Endodermal cell (in vitro differentiated cells): ENCODE measurements around the gene HOXD11. TPM values are rescaled to one million over a fixed set of nuclear protein-coding genes. Genes with fewer than 3 reads are reported as not detected.

Experiments used
- DNase-seq: peaks from one replicate; pipeline ENCODE4 v3.0.0-alpha.2; 2017
- H3K27ac ChIP-seq: 2 replicates; pipeline ENCODE4 v1.5.1; 2013; ENCODE audit warnings: mild to moderate bottlenecking, low read depth, low read length, moderate library complexity
- H3K27me3 ChIP-seq: 2 replicates; pipeline ENCODE4 v1.6.1; 2013; ENCODE audit warnings: mild to moderate bottlenecking, low read length, moderate library complexity; ENCODE audit not compliant: insufficient read depth, control insufficient read depth, poor library complexity, severe bottlenecking
- H3K36me3 ChIP-seq: 2 replicates; pipeline ENCODE4 v1.7.0; 2013; ENCODE audit warnings: mild to moderate bottlenecking, low read length, moderate library complexity; ENCODE audit not compliant: control insufficient read depth, insufficient read depth
- H3K4me1 ChIP-seq: one replicate; pipeline ENCODE4 v1.7.0; 2013; ENCODE audit warnings: low read length; ENCODE audit not compliant: control insufficient read depth, insufficient read depth
- H3K4me3 ChIP-seq: 2 replicates; pipeline ENCODE4 v1.5.1; 2013; ENCODE audit warnings: mild to moderate bottlenecking, low read length, moderate library complexity
- H3K9ac ChIP-seq: 2 replicates; pipeline ENCODE4 v1.6.1; 2013; ENCODE audit warnings: mild to moderate bottlenecking, low read length, moderate library complexity; ENCODE audit not compliant: poor library complexity, severe bottlenecking; ENCODE audit errors: extremely low read depth
- H3K9me3 ChIP-seq: 2 replicates; pipeline ENCODE4 v1.6.1; 2013; ENCODE audit warnings: mild to moderate bottlenecking, low read length, moderate library complexity; ENCODE audit not compliant: control insufficient read depth
- H3K27ac Mint-ChIP-seq: 2 replicates; pipeline ENCODE4 v1.8.0; 2020; ENCODE audit warnings: mixed read lengths
- H3K27me3 Mint-ChIP-seq: 2 replicates; pipeline ENCODE4 v1.8.0; 2021; ENCODE audit warnings: mild to moderate bottlenecking, mixed read lengths; ENCODE audit not compliant: insufficient read depth
- H3K36me3 Mint-ChIP-seq: 2 replicates; pipeline ENCODE4 v1.8.0; 2020; ENCODE audit warnings: low read depth, mixed read lengths
- H3K4me1 Mint-ChIP-seq: 2 replicates; pipeline ENCODE4 v1.8.0; 2020; ENCODE audit warnings: mixed read lengths
- H3K4me3 Mint-ChIP-seq: 2 replicates; pipeline ENCODE4 v1.8.0; 2020; ENCODE audit warnings: mild to moderate bottlenecking, moderate library complexity, mixed read lengths
- H3K9me3 Mint-ChIP-seq: 2 replicates; pipeline ENCODE4 v1.8.0; 2020; ENCODE audit warnings: mild to moderate bottlenecking, mixed read lengths
- CTCF ChIP-seq: fragments of 200-600 bp; sonication (generic); conservative IDR thresholded peaks from 2 replicates; pipeline ENCODE4 v1.5.0; 2021; ENCODE audit warnings: antibody characterized with exemption, mild to moderate bottlenecking
- WGBS, 2 experiments: methylation state at CpG; one replicate each; pipeline versions ENCODE4 v1.1.5 to v1.1.7; 2013; ENCODE audit warnings: missing lambda C conversion rate in 2 of 2, mixed read lengths in 1 of 2; ENCODE audit not compliant: insufficient coverage in 1 of 2, insufficient read length in 1 of 2; 5-methylcytosine and 5-hydroxymethylcytosine counted together
- total RNA-seq, 2 donors: library from RNA; stranded (reverse); fragmentation: NEBNext Ultra II Directional in 1 of 2; extraction: Animal tissue kit (Norgen Biotek cat#: 25700) in 1 of 2; gene quantifications; 2 replicates in 1 of 2; 3 replicates in 1 of 2; pipeline ENCODE4 v1.2.1, GENCODE V29; 2021

The HOXD11 gene
- total RNA-seq, 2 donors from 2014 or later = not detected

- Histone ChIP-seq H3K4me1 (peaks cover 3% of the 10 kb centered on the region), H3K27ac (no peak overlapping the region), H3K9ac (no peak overlapping the region), H3K4me3 (peak overlapping the region; percentile 79), H3K9me3 (peaks cover 14% of the 10 kb centered on the region), H3K27me3 (peaks cover 98% of the 10 kb centered on the region), H3K36me3 (no peaks in the 10 kb centered on the region)
- peaks cover 4% of the 10 kb centered on the region for H3K4me1 Mint-ChIP-seq
- no peak overlapping the region for H3K27ac Mint-ChIP-seq
- no peak for TF ChIP-seq CTCF
- no peaks in the 10 kb centered on the region for H3K36me3 Mint-ChIP-seq
- peaks cover 98% of the 10 kb centered on the region for H3K27me3 Mint-ChIP-seq
- no peak for DNase-seq
- peak overlapping the region; percentile 50 for H3K4me3 Mint-ChIP-seq
- no peaks in the 10 kb centered on the region for H3K9me3 Mint-ChIP-seq
- WGBS, 2 experiments = 17 to 27% methylated on average over 1 to 2 of the region's 2 CpGs
Measured at GRCh38 chr2:176137252-176137580, 30.1 kb downstream of the HOXD11 start.

DNA sequence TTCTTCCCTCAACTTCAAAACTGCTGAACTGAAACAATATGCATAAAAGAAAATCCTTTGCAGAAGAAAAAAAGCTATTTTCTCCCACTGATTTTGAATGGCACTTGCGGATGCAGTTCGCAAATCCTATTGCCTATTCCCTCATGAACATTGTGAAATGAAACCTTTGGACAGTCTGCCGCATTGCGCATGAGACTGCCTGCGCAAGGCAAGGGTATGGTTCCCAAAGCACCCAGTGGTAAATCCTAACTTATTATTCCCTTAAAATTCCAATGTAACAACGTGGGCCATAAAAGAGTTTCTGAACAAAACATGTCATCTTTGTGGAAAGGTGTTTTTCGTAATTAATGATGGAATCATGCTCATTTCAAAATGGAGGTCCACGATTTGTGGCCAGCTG lies 30.8 kb downstream of the HOXD11 start:
- peaks cover 98% of the 10 kb centered on the region for H3K27me3 Mint-ChIP-seq
- H3K4me3 ChIP-seq = no peak overlapping the region
- H3K36me3 Mint-ChIP-seq = no peaks in the 10 kb centered on the region
- no peak for TF ChIP-seq CTCF
- no peaks in the 10 kb centered on the region for H3K4me1 Mint-ChIP-seq
- no peak overlapping the region for H3K4me3 Mint-ChIP-seq
- peaks cover 3% of the 10 kb centered on the region for H3K4me1 ChIP-seq
- no peak for DNase-seq
- WGBS, 2 experiments = 70 to 73% methylated on average over 5 to 8 of the region's 8 CpGs
- no peaks in the 10 kb centered on the region for H3K9me3 Mint-ChIP-seq
- peaks cover 98% of the 10 kb centered on the region for H3K27me3 ChIP-seq
- H3K27ac ChIP-seq = no peak overlapping the region
- H3K36me3 ChIP-seq = no peaks in the 10 kb centered on the region
- no peak overlapping the region for H3K9ac ChIP-seq
- H3K9me3 ChIP-seq = peaks cover 14% of the 10 kb centered on the region
- H3K27ac Mint-ChIP-seq = no peak overlapping the region

- Histone ChIP-seq H3K9ac (no peak overlapping the region), H3K4me1 (peaks cover 3% of the 10 kb centered on the region), H3K9me3 (peaks cover 14% of the 10 kb centered on the region), H3K27me3 (peaks cover 98% of the 10 kb centered on the region), H3K4me3 (no peak overlapping the region), H3K36me3 (no peaks in the 10 kb centered on the region), H3K27ac (no peak overlapping the region)
- peaks cover 98% of the 10 kb centered on the region for H3K27me3 Mint-ChIP-seq
- H3K9me3 Mint-ChIP-seq = no peaks in the 10 kb centered on the region
- no peaks in the 10 kb centered on the region for H3K36me3 Mint-ChIP-seq
- 53 to 60% methylated on average over 11 to 14 of the region's 14 CpGs for WGBS, 2 experiments
- no peak for DNase-seq
- H3K27ac Mint-ChIP-seq = no peak overlapping the region
- no peak overlapping the region for H3K4me3 Mint-ChIP-seq
- no peaks in the 10 kb centered on the region for H3K4me1 Mint-ChIP-seq
- no peak for TF ChIP-seq CTCF
Measured at GRCh38 chr2:176138526-176138922, 31.4 kb downstream of the HOXD11 start.
